NCI-H345 treated with DMSO at 0.1 percent for 48 hours (cell line): ENCODE measurements around the gene CD164.

Experiments
- DNase-seq: peaks from one replicate; lab custom pipeline; 2025; ENCODE audit not compliant: unreplicated experiment; lab: John Stamatoyannopoulos, UW

The CD164 gene

DNA sequence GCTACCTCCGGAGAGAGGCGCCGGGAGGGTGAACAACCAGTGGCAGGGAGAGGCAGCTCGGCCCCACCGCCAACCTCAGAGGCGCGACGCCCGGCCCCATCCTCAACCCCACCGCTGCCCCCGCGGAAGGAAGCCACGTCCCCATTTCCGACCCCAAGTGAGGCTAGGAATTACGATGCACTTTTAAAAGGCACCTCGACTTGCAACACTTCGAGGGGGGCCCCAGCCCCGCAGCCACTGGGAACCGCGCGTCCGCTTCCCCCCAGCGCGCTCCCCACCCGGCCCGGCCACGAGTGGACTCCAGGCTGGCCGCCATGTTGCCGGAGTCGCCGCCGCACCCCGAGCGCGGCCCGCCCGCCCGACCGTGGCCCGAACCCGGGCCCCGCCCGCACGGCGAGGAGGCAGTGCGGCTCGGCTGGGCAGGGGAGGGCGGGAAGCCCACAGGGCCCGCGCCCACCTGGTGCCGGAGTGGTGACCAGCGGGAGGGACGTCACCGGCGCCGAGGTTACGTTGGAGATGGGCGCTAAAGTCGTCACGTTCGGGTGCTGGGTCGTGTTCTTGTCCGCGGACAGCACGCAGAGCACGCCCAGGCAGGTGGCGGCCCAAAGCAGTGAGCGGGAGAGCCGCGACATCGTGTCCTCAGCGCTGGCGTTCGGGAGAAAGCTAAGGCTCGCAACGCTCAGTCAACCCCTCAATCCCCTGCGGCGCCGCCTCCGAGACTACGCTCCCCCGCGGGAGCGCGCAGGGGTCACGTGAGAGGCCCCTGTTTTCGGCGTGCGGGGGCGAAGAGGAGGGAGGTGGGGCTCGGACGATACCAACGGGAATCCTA, at the start of gene CD164:
Gene CD164 (minus strand): TSS at position 721 of the 829 bp plus-strand sequence. CDS start 89 bp downstream, at position 632.
- DNase-seq, result peak; percentile 85

GRCh38 chr6:109429496-109429895, 47.2 kb upstream of the CD164 start:
- no peak for DNase-seq

DNA sequence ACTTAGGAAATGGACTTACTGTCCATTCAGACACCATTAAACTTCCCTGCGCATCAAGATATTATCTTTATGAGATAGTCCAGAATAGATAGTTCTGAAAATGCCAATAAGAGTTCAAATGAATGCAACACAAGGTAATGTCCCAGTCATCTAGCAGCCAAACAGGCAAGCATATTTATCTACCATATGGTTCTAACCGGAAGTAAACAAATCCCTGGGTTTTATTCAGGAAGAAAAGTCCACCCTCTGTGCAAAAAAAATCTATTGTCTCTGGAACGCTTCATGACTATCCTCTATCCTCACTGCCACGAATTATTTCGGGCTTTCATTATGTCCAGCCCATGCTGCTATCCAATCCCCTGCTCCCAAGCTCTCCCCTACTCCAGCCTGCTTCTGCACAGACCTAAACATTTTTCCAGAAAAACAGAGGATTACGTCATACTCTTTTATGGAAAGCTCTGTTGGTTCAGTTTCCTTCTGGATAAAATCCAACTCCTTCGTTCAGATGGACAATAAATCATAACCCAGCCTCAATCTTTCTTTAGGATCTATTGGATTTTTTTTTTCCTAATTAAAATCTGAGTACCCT, 46.7 kb upstream of the CD164 start:
- DNase-seq, result no peak

GRCh38 chr6:109424946-109425345, 42.7 kb upstream of the CD164 start:
- DNase-seq, result no peak

DNA sequence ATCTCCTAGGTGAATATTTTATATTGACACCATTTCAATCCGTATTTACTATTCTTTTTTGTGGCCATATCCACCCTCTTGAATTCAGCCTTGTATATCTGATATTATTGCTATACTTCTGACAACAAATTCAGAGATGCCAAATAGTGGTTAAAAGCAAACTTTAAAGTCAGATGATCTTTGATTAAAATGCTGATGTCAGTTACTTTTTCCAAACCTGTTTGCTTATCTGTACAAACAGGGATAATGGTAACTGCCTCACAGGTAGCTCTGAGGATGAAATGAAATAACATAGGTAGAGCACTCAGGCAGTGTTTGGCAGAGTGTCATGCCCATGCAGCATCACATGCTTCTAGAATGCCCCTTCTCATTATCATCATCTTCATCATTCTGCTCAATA, 38.9 kb upstream of the CD164 start:
- no peak for DNase-seq

- DNase-seq, result no peak
Measured at GRCh38 chr6:109420751-109421150, 38.5 kb upstream of the CD164 start.

- no peak for DNase-seq
Measured at GRCh38 chr6:109417646-109418045, 35.4 kb upstream of the CD164 start.

- no peak for DNase-seq
Measured at GRCh38 chr6:109411034-109411433, 28.8 kb upstream of the CD164 start.

GRCh38 chr6:109406196-109406595, 23.9 kb upstream of the CD164 start:
- no peak for DNase-seq

- DNase-seq, result no peak
Measured at GRCh38 chr6:109397020-109397419, 14.8 kb upstream of the CD164 start.

- no peak for DNase-seq
Measured at GRCh38 chr6:109396046-109396718, 13.9 kb upstream of the CD164 start.

DNA sequence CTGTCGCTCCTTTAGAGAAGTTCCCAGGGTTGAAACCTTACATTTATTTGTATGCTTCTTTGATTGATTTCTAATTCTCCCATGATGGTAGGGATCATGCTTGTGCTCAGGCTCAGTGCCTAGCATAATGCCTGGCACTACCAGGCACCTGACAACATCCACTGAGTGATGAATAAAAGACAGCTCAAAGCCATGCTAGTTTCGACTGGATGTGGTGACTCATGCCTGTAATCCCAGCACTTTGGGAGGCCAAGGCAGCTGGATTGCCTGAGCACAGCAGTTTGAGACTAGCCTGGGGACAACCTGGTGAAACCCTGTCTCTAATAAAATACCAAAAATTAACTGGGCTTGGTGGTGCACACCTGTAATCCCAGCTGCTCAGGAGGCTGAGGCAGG, 11.6 kb upstream of the CD164 start:
- no peak for DNase-seq

GRCh38 chr6:109393157-109393885, 11.1 kb upstream of the CD164 start:
- DNase-seq, result no peak

DNA sequence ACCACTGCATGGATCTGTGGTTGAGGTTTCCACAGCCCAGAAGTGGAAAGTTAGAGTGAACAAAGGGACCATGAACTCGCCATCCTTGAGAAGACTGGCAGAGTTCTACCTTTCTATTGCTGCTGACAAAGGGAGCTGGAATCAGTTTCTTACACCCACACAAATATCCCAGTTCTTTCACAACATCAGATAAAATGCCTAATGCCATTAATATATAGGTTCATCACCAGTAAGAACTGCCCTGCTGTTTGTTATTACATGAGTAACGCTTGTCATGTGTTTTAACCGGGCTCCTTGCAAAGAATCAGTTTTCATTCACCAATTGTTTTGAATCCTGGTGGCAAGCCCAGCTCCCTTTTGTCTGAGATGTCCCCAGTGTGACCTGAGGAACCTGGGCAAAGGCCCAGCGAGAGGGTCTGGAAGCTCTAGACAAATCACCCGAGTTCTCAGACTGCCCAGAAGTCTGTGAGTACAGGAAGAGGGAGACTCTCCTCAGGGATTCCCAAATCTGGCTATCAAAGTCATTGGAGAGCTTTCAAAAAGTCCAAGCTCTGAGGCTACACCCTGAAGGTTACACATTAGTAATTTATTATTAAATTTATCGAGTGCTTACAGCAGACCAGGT, 7.5 kb upstream of the CD164 start:
- no peak for DNase-seq

- no peak for DNase-seq
Measured at GRCh38 chr6:109388265-109388664, 6.0 kb upstream of the CD164 start.

- no peak for DNase-seq
Measured at GRCh38 chr6:109383438-109383940, 1.2 kb upstream of the CD164 start.

DNA sequence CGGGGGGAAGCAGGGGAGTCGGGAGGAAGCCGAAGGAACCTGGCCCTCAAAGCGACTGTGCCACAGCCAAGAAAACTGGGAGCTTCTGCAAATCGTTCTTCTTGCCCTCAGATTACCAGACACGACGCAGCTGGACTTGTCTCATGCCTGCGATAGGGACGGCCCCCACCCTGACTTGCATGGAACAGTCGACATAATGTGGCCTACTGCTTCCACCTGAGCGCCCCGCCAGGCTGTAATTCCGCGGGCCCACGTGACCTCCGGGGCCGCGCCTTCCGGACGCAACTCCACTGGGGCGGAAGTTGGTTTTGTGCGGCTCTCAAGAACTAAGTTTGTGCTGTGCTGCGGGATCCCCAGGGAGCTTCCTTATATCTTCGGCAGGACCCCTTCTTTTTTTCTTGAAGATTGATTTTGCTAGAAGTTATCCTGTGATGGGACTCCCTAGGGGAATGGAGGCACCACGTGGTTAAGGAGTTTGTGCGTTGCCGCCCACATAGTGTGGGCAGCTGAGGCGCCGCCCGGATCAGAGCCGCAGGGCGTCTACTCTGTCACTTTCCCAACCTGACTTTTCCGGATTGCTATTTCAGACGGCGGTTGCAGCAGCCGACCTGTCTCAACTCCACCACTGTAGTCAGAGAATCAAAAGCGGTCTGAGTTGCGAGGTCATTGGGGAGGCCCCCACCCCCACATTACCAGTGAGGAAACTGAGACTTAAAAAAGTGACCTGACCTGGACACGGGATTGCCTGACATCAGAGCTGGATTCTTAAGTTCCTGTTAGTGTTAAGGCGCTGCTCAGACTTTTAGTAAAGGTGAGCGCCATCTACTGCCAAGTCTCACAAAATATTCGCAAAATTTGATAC, 540 bp upstream of the CD164 start:
- DNase-seq, result peak; percentile 97

DNA sequence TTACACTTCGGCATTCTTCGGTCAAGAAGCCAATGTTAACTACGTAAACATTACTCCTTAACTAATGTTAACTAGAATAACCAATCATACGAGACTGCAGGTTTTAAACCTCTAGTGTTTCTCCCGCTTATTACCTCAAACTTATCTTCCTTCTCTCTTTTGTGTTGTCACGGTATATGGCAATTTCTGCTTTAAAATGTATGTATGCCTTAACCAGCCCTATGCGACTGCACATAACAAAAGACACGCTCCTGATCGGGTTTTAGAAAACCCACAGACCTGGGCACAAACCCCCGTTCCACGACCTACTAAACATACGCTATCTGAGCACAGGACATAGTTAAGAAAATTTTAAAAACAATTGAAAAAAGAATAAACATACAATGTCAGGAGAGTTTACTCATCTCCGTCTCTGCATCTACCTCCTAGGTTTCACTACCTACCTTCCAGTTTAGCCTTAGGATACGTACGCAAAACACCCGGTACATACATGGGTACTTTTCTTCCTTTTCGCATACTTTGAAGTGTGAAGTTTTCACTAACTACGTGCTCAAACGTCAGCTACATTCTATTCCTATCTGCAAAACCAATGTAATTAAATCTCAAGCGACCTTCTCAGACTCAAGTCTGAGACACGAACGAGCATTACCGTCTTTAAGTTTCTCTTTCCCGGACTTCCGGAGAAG, 1.1 kb downstream of the CD164 start:
- DNase-seq, result peak; percentile 12

DNA sequence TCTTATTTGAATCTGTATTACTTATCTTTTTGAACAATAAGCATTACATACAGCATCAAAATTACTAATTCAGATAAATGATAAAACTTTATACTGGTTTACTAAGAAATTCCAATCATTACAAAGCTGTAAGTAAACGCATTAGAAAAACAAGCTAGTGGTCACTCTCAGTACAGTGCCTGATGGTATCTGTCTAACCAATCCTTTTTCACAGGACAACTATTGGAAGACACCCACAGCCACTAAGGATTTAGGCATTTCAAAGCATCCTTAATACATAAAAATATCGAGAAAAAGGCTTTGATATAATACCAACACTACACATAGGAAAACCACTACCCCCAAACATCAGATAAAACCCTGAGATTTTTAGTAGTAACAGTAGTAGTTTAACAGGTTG, 2.6 kb downstream of the CD164 start:
- DNase-seq, result no peak
